Astrocyte of the hippocampus (primary cell): Measurements from ENCODE around the gene CYP2E1.
A peak's percentile ranks its signal among the peaks of the same experiment; 100 is the strongest.
"Not testable (repeated sequence)": the region's sequence is repeated elsewhere in the genome, so short reads cannot be mapped to it uniquely, and the experiment has no call there.

ENCODE experiments used
- DNase-seq: peaks from one replicate; pipeline ENCODE4 v3.0.0; 2011; ENCODE audit warnings: low read depth, low spot score

Gene CYP2E1

GRCh38 chr10:133528296-133528844 lies 1.2 kb downstream of the CYP2E1 start:
- DNase-seq = peak; percentile 5

- peak; percentile 14 for DNase-seq
Measured at GRCh38 chr10:133528845-133529575, 1.8 kb downstream of the CYP2E1 start.

GRCh38 chr10:133529576-133529946 lies 2.4 kb downstream of the CYP2E1 start:
- DNase-seq = no peak

- DNase-seq = no peak
Measured at GRCh38 chr10:133530506-133530905, 3.3 kb downstream of the CYP2E1 start.

- DNase-seq = no peak
Measured at GRCh38 chr10:133532871-133533270, 5.7 kb downstream of the CYP2E1 start.

- DNase-seq = no peak
Measured at GRCh38 chr10:133534417-133534816, 7.3 kb downstream of the CYP2E1 start.

GRCh38 chr10:133536198-133536597 lies 9.0 kb downstream of the CYP2E1 start:
- DNase-seq = no peak

- peak; percentile 7 for DNase-seq
Measured at GRCh38 chr10:133537546-133538545, 10.7 kb downstream of the CYP2E1 start.

GRCh38 chr10:133541441-133541975 lies 14.3 kb downstream of the CYP2E1 start:
- DNase-seq = not testable (repeated sequence)

GRCh38 chr10:133544506-133544905 lies 17.3 kb downstream of the CYP2E1 start:
- no peak for DNase-seq

GRCh38 chr10:133554600-133554999 lies 27.4 kb downstream of the CYP2E1 start:
- DNase-seq = no peak

- DNase-seq = no peak
Measured at GRCh38 chr10:133555521-133555920, 28.4 kb downstream of the CYP2E1 start.

GRCh38 chr10:133557381-133557780 lies 30.2 kb downstream of the CYP2E1 start:
- no peak for DNase-seq

- DNase-seq = no peak
Measured at GRCh38 chr10:133559216-133559615, 32.1 kb downstream of the CYP2E1 start.

- DNase-seq = no peak
Measured at GRCh38 chr10:133564816-133565215, 37.7 kb downstream of the CYP2E1 start.

- DNase-seq = no peak
Measured at GRCh38 chr10:133565441-133566294, 38.5 kb downstream of the CYP2E1 start, which contains the start of gene SYCE1. Gene SYCE1 (minus strand): TSS chr10:133565583. CDS start chr10:133565529, 54 bp downstream.

GRCh38 chr10:133567119-133567518 lies 40.0 kb downstream of the CYP2E1 start:
- DNase-seq = no peak

GRCh38 chr10:133567609-133568286 lies 40.6 kb downstream of the CYP2E1 start:
- DNase-seq = no peak

GRCh38 chr10:133568287-133568614 lies 41.1 kb downstream of the CYP2E1 start:
- DNase-seq = no peak

- DNase-seq = peak; percentile 13
Measured at GRCh38 chr10:133568831-133569527, 41.8 kb downstream of the CYP2E1 start.
